Tibial nerve (tissue), 4 donors: ENCODE results near the gene CDH22. TPM values are rescaled to one million over a fixed set of nuclear protein-coding genes. Genes with fewer than 3 reads are reported as not detected.

Experiments used
- DNase-seq, 2 donors: peaks; one replicate each; pipeline ENCODE4 v3.0.0-alpha.2; 2019; ENCODE audit warnings: low spot score in 2 of 2
- H3K27ac ChIP-seq, 4 donors: fragments of 200-600 bp; sonication (generic) in 3 of 4; one replicate each; pipeline ENCODE4 v1.5.1; 2017 to 2019; ENCODE audit warnings: mild to moderate bottlenecking in 1 of 4
- H3K27me3 ChIP-seq, 2 donors: fragments of 200-600 bp; sonication (generic) in 1 of 2; one replicate each; pipeline versions ENCODE4 v1.5.1 to v1.6.0; 2017 to 2019
- H3K36me3 ChIP-seq, 3 donors: fragments of 200-600 bp; sonication (generic); one replicate each; pipeline ENCODE4 v1.5.1; 2018 to 2019
- H3K4me1 ChIP-seq, 4 donors: fragments of 200-600 bp; sonication (generic) in 3 of 4; one replicate each; pipeline ENCODE4 v1.5.1; 2017 to 2019
- H3K4me3 ChIP-seq, 4 donors: fragments of 200-600 bp; sonication (generic) in 3 of 4; one replicate each; pipeline ENCODE4 v1.5.1; 2017 to 2019; ENCODE audit warnings: mild to moderate bottlenecking in 1 of 4, moderate library complexity in 1 of 4
- H3K9me3 ChIP-seq, 4 donors: fragments of 200-600 bp; sonication (generic) in 3 of 4; one replicate each; pipeline ENCODE4 v1.5.1; 2017 to 2019
- CTCF ChIP-seq, 5 experiments: fragments of 200-600 bp in 3 of 5; fragments of 450-650 bp in 2 of 5; sonication (generic) in 3 of 5; IDR thresholded peaks; one replicate each; pipeline ENCODE4 v1.5.1; 2016 to 2019; ENCODE audit warnings: antibody characterized with exemption in 5 of 5, mild to moderate bottlenecking in 3 of 5, moderate library complexity in 2 of 5
- EP300 ChIP-seq, 2 donors: sonication (generic); formaldehyde crosslinking; IDR thresholded peaks; one replicate each; pipeline ENCODE4 v1.6.1; 2017; ENCODE audit warnings: antibody characterized with exemption in 2 of 2, mild to moderate bottlenecking in 1 of 2
- POLR2A ChIP-seq, 2 donors: fragments of 450-650 bp; IDR thresholded peaks; one replicate each; pipeline ENCODE4 v1.6.1; 2017; ENCODE audit warnings: antibody characterized with exemption in 2 of 2, mild to moderate bottlenecking in 2 of 2, moderate library complexity in 2 of 2
- WGBS, 2 donors: methylation state at CpG; one replicate each; pipeline ENCODE4 v1.1.5; 2018; 5-methylcytosine and 5-hydroxymethylcytosine counted together
- total RNA-seq, 4 donors: library from RNA; depleted of rRNA; stranded (reverse); fragments of >200 nt; gene quantifications; one replicate each; pipeline ENCODE4 v1.1.0, GENCODE V29; 2016

CDH22 gene
- total RNA-seq, 4 donors from 2014 or later = 0.20 to 1.0 (median 0.60) TPM; not detected in 1

- no peak overlapping the region for H3K4me3 ChIP-seq
- TF ChIP-seq EP300 (IDR thresholded peaks at IDR 0.05) (no peak), POLR2A (IDR thresholded peaks at IDR 0.05) (no peak), CTCF (IDR thresholded peaks at IDR 0.05) (no peak)
- no peaks in the 10 kb centered on the region for H3K9me3 ChIP-seq
- no peak for DNase-seq
- H3K4me1 ChIP-seq = no peaks in the 10 kb centered on the region
- no peaks in the 10 kb centered on the region for H3K36me3 ChIP-seq
- 73 to 76% methylated on average over 6 of the region's 6 CpGs for WGBS, 2 donors
- peaks cover 0 to 26% of the 10 kb centered on the region in 2 donors for H3K27me3 ChIP-seq
- H3K27ac ChIP-seq = no peak overlapping the region
Observed at GRCh38 chr20:46157076-46157592, 151.2 kb downstream of the CDH22 start.

DNA sequence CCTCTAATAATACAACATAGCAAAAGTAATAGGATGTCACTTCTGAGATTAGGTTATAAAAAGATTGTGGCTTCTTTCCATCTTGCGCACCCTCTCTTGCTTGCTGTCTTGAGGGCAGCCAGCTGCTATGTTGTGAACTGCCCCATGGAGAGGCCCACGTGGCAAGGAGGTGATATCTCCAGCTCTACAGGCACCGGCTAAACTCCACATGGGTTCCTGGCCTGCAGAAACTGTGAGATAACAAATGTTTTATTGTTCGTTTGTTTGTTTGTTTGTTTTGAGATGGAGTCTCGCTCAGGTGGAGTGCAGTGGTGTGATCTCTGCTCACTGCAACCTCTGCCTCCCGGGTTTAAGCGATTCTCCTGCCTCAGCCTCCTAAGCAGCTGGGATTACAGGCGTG lies 152.2 kb downstream of the CDH22 start:
- no peak for TF ChIP-seq POLR2A (IDR thresholded peaks at IDR 0.05)
- no peak for TF ChIP-seq EP300 (IDR thresholded peaks at IDR 0.05)
- TF ChIP-seq CTCF (IDR thresholded peaks at IDR 0.05) = no peak
- no peaks in the 10 kb centered on the region for H3K9me3 ChIP-seq
- no peaks in the 10 kb centered on the region for H3K36me3 ChIP-seq
- no peak overlapping the region for H3K27ac ChIP-seq
- H3K27me3 ChIP-seq = peaks cover 0 to 34% of the 10 kb centered on the region in 2 donors
- H3K4me3 ChIP-seq = no peak overlapping the region
- 58 to 67% methylated on average over 8 of the region's 8 CpGs for WGBS, 2 donors
- no peak for DNase-seq
- no peaks in the 10 kb centered on the region for H3K4me1 ChIP-seq

GRCh38 chr20:46154796-46155195 lies 153.5 kb downstream of the CDH22 start:
- Histone ChIP-seq H3K4me1 (no peaks in the 10 kb centered on the region), H3K4me3 (no peak overlapping the region), H3K27me3 (peaks cover 0 to 32% of the 10 kb centered on the region in 2 donors), H3K9me3 (no peaks in the 10 kb centered on the region), H3K27ac (no peak overlapping the region), H3K36me3 (no peaks in the 10 kb centered on the region)
- TF ChIP-seq POLR2A (IDR thresholded peaks at IDR 0.05) (no peak), EP300 (IDR thresholded peaks at IDR 0.05) (no peak), CTCF (IDR thresholded peaks at IDR 0.05) (no peak)
- no peak for DNase-seq
- WGBS, 2 donors = 85 to 91% methylated on average over 2 of the region's 2 CpGs

DNA sequence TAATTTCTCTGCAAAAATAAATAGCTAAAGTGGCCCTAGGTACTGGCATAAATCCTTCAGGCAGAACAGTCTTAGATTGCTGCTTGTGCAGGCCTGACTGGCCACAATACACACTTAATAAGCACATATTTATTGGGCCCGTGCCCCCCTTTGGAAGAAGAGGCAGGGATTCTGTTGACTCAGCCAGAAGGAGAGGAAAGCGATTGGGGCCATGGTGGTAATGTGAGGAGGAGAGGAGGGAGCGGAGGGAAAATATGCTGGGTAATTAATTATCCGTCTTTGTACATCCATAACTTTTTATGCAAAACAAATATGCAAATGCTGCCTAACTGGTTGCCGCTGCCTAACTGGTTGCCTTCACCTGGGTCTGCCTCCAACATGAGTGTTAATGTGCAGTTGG lies 154.0 kb downstream of the CDH22 start:
- Histone ChIP-seq H3K4me1 (no peaks in the 10 kb centered on the region), H3K4me3 (no peak overlapping the region), H3K27ac (no peak overlapping the region), H3K36me3 (no peaks in the 10 kb centered on the region), H3K9me3 (no peaks in the 10 kb centered on the region), H3K27me3 (peaks cover 0 to 32% of the 10 kb centered on the region in 2 donors)
- DNase-seq = no peak
- WGBS, 2 donors = 77 to 80% methylated on average over 5 of the region's 5 CpGs
- TF ChIP-seq POLR2A (IDR thresholded peaks at IDR 0.05) = no peak

DNA sequence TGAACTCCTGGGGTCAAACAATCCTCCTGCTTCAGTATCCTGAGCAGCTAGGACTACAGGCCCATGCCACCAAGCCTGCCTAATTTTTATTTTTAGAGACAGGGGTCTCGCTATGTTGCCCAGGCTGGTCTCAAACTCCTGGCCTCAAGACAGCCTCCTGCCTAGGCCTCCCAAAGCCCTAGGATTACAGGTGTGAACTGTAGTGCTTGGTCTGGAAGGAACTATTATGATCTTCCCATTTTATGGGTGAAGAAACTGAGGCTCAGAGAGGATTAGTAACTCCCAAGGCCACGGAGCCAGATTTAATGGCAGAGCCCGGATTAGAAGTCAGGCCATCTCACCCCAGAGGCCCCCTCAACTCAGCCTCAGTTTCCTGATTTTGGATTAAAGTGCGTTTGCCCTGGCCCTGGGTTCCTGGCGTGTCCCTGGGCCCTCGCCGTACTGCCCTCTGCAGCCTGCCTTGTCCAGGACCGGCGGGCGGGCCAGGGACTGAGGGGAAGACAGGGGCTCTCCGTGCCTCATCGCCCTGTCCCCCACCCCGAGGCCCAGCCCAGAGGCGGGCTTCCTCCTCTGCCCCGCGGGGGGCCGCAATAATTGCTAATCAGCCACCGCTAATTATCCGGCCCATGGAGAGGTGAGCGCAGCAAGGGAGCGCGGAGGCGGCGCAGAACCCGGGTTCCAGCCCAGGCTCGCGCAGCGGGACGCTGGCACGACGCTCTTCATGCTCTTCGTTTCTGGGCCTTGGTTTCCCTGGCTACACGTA lies 155.3 kb downstream of the CDH22 start:
- Histone ChIP-seq H3K4me1 (no peaks in the 10 kb centered on the region), H3K27me3 (peaks cover 0 to 32% of the 10 kb centered on the region in 2 donors), H3K9me3 (no peaks in the 10 kb centered on the region), H3K36me3 (no peaks in the 10 kb centered on the region), H3K4me3 (no peak overlapping the region), H3K27ac (no peak overlapping the region)
- WGBS, 2 donors = 58 to 72% methylated on average over 29 to 32 of the region's 33 CpGs
- DNase-seq = no peak
- TF ChIP-seq EP300 (IDR thresholded peaks at IDR 0.05) (no peak), CTCF (IDR thresholded peaks at IDR 0.05) (no peak), POLR2A (IDR thresholded peaks at IDR 0.05) (no peak)
